Natural killer cell treated with Interleukin-12 subunit alpha and Interleukin-12 subunit beta and Interleukin-15 and Interleukin-18, amount 100 ng/mL, for 72 hours (primary cell): ENCODE results near the gene FBXO3. TPM values are rescaled to one million over a fixed set of nuclear protein-coding genes. Genes with fewer than 3 reads are reported as not detected.

Experiments
- ATAC-seq, 2 donors: fragments of 150-1000 bp; cut with Tn5 transposase in 1 of 2; sonication (Bioruptor Pico), chemical (Tn5 transposase) in 1 of 2; 2 replicates each; pipeline ENCODE4 v1.10.0; 2021
- DNase-seq: peaks from one replicate; pipeline ENCODE4 v3.0.0; 2022; ENCODE audit warnings: low spot score
- H3K27ac Mint-ChIP-seq, 2 donors: 1 replicate in 1 of 2; 2 replicates in 1 of 2; pipeline ENCODE4 v1.8.0; 2022; ENCODE audit warnings: mixed read lengths in 2 of 2, mild to moderate bottlenecking in 1 of 2, moderate library complexity in 1 of 2
- H3K27me3 Mint-ChIP-seq, 2 donors: 1 replicate in 1 of 2; 2 replicates in 1 of 2; pipeline ENCODE4 v1.8.0; 2022; ENCODE audit warnings: mixed read lengths in 2 of 2
- H3K36me3 Mint-ChIP-seq: one replicate; pipeline ENCODE4 v1.8.0; 2022; ENCODE audit warnings: mixed read lengths
- H3K4me1 Mint-ChIP-seq, 2 donors: 1 replicate in 1 of 2; 2 replicates in 1 of 2; pipeline ENCODE4 v1.8.0; 2022; ENCODE audit warnings: low read depth in 2 of 2, mixed read lengths in 2 of 2, mild to moderate bottlenecking in 1 of 2
- H3K4me3 Mint-ChIP-seq: one replicate; pipeline ENCODE4 v1.8.0; 2022; ENCODE audit warnings: mixed read lengths
- H3K9me3 Mint-ChIP-seq: 2 replicates; pipeline ENCODE4 v1.8.0; 2022; ENCODE audit warnings: mixed read lengths
- total RNA-seq, 2 donors: library from RNA; stranded (reverse); gene quantifications; one replicate each; pipeline ENCODE4 v1.2.3, GENCODE V29; 2022

FBXO3 gene
- total RNA-seq, 2 donors from 2014 or later, result 20.8 to 25.1 TPM

DNA sequence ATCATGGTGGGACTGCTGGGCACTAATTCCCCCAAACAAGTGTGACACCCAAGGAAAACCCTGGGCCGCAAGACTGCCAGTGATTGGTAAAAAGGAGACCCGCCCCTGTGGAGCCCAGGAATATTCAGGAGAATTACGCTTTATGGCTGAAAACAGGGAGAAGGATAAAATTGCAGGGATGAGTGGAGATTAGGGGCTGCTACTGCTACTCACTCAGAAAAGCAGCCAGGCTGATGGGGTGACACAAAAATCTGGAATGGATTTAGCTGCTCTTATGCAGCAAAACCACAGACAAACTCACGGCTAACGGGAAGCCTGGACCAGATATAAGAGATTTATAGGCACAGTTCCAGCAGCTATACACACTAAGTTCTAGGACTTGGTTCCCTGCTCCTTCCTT, 4.4 kb upstream of the FBXO3 start:
- ATAC-seq (no peak), DNase-seq (no peak)
- Mint-ChIP-seq H3K9me3 (peaks cover 7% of the 10 kb centered on the region), H3K36me3 (no peaks in the 10 kb centered on the region), H3K4me3 (no peak overlapping the region), H3K27ac (no peak overlapping the region), H3K4me1 (peaks cover 13 to 15% of the 10 kb centered on the region in 2 donors), H3K27me3 (peaks cover 28 to 47% of the 10 kb centered on the region in 2 donors)

DNA sequence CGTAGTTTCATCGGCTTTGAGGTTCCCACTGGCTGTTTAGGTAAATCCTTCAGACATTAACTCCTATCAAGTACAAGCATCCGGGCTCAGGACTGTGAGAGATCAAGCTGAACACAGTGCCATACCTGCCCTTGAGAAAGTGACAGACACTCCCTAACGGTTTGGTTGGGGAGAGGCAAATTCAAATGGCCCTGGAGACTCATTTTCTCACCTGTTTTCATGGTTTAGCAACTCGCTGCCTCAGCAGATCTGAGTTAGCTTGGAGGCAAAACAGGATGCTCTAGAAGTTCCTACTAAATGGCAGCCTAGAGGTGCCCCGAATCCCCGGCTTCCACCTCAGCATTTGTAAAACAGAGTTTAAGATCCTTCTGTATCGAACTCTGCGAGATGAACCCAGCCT, 3.6 kb upstream of the FBXO3 start:
- peaks cover 18 to 23% of the 10 kb centered on the region in 2 donors for H3K4me1 Mint-ChIP-seq

DNA sequence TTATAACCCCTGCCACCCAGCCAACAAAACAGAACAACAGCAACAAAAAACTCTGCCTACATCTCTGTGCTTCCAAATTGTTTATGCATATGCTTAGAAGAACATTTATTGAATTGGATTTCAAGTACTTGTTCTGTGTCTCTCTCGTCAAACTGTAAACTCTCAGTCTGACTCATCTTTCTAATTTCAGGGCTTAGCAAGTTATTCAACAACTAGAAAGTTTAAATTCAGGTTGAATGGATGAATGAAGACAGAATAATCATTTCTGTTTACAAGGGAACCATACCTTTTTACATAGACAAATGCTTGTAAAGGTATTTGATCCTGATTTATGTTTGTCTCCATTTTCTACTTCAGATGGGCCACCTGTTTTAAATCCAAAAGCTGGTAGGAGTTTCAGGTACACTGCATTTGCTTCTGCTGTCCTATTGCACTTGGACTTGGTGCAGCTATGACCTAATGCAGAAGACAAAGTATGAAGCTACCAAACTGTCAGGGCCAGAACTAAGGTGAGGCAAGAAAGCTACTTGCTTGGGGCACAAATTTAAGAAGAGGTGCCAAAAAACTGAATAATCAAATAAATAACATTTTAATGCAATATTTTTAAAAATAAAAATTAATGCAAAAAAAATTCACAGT, 1.6 kb upstream of the FBXO3 start:
- H3K9me3 Mint-ChIP-seq, result no peaks in the 10 kb centered on the region
- H3K27ac Mint-ChIP-seq, result peak overlapping the region in 1 of 2 donors; percentile 71
- peaks cover 16 to 34% of the 10 kb centered on the region in 2 donors for H3K27me3 Mint-ChIP-seq
- H3K36me3 Mint-ChIP-seq, result no peaks in the 10 kb centered on the region
- peaks cover 30 to 36% of the 10 kb centered on the region in 2 donors for H3K4me1 Mint-ChIP-seq
- ATAC-seq, result no peak
- peak overlapping the region; percentile 95 for H3K4me3 Mint-ChIP-seq
- DNase-seq, result no peak

More for the DNA sequence above, 3.6 kb upstream of the FBXO3 start:
- Mint-ChIP-seq H3K4me3 (no peak overlapping the region), H3K36me3 (no peaks in the 10 kb centered on the region), H3K27me3 (peaks cover 27 to 46% of the 10 kb centered on the region in 2 donors), H3K9me3 (peaks cover 7% of the 10 kb centered on the region), H3K27ac (no peak overlapping the region)
- no peak for ATAC-seq
- no peak for DNase-seq

DNA sequence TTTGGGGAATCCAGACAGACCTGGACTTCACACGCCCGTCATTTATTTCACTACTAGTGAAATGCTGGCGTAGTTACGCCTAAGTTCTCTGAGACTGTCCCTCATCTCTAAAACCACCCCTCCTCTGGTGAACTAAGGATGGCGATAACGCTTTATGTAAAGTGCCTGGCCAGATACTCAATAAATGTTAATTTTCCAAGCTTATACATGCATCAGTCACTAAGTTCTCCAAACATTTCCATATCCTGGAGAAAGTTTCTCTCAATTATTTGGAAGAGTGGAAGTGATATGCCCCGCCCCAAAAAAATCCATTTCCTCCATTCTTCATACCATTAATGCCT, 1.1 kb upstream of the FBXO3 start:
- ATAC-seq, result no peak
- Mint-ChIP-seq H3K9me3 (no peaks in the 10 kb centered on the region), H3K4me1 (peaks cover 31 to 37% of the 10 kb centered on the region in 2 donors), H3K27ac (peak overlapping the region in 1 of 2 donors; percentile 71), H3K4me3 (peak overlapping the region; percentile 95), H3K36me3 (no peaks in the 10 kb centered on the region), H3K27me3 (peaks cover 16 to 30% of the 10 kb centered on the region in 2 donors)
- no peak for DNase-seq

DNA sequence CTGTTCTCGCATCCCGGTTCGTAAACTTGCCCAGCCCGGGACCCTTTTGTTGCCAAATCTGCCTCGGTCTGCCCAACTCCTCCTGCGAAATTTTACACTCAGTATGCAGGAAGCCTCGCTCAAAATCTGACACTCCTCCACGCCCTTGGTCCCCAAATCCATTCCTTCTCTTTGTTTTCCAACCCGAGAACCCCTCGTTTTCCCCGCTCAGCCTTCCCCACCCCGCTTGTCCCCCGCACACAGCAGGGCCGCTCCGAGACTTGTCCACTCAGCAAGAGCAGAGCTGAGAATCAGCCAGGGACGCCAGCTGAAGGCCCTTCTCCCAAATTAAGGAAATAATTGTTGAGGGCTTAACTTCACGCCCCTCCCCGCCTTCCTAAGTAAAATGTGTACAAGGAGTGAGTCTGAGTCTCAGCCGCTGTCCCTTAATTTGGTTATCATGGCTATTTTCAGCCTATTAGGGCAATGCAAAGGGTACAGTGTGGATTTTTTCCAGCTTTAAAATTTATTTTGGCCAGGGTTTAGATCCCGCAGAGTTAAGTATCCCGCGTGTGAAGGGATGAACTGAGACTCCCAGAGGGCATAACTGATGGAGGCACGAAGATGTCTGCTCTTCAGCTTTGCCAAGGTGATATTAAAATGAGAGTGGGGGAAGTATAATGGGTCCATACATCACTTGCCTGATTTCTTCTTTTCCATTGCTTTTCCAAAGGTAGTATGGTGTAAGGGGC, 581 bp upstream of the FBXO3 start:
- DNase-seq (no peak), ATAC-seq (no peak)
- H3K27me3 Mint-ChIP-seq, result peaks cover 11 to 24% of the 10 kb centered on the region in 2 donors
- no peaks in the 10 kb centered on the region for H3K9me3 Mint-ChIP-seq
- peak overlapping the region; percentile 71 to 87 for H3K27ac Mint-ChIP-seq
- H3K4me3 Mint-ChIP-seq, result peak overlapping the region; percentile 95
- peaks cover 34 to 42% of the 10 kb centered on the region in 2 donors for H3K4me1 Mint-ChIP-seq
- H3K36me3 Mint-ChIP-seq, result no peaks in the 10 kb centered on the region

DNA sequence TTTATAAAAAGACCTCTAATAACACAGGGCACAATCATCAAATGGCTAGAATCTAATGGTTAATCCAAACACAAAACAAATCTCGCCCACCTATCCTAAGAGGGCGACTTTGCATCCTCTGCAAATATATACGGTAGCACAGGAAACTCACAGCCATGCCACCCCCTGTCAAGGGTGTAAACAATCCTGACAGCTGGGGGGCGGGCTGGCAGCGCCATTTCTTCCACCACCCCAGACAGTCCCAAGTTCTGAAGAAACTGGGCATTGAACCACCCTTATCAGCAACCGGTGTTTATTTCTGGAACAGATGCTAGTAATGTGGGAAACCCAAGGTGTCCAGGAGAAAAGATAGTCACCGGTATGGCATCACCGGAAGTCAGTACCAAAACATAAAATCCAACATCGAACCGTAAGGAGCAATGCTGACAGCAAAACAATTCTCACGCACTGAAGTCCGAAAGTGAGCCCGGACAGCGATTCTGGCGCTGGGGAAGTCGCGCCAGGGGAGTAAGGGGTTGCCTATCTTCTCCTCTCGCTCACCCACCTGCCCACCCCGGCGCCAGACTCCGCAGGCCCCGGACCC, 825 bp downstream of the FBXO3 start:
- peaks cover 34 to 46% of the 10 kb centered on the region in 2 donors for H3K4me1 Mint-ChIP-seq
- peak overlapping the region; percentile 71 to 87 for H3K27ac Mint-ChIP-seq
- no peaks in the 10 kb centered on the region for H3K9me3 Mint-ChIP-seq
- DNase-seq (peak; percentile 63), ATAC-seq (peak in 1 of 2 donors; percentile 43)
- H3K36me3 Mint-ChIP-seq, result peaks cover 6% of the 10 kb centered on the region
- peak overlapping the region; percentile 95 for H3K4me3 Mint-ChIP-seq
- peaks cover 10 to 13% of the 10 kb centered on the region in 2 donors for H3K27me3 Mint-ChIP-seq

DNA sequence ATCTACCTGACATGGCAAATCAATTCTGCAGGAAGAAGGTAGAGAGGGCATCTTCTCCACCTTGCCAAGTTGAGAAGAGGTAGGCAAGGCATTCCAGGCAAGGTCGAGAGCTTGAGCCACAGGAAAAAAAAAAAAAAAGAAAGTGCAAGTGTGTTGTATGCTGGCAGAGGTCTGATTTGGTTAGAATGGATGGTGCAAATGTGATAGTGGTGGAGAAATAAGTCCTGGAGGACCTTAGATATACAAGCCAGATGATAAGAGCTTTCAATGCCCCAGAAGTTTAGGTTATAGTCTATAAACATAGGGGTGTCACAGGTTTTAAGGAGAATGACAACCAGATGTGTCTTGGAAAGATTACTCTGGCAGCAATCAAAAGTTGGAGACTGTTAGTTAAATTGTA, 1.4 kb downstream of the FBXO3 start:
- peaks cover 6% of the 10 kb centered on the region for H3K36me3 Mint-ChIP-seq
- H3K27ac Mint-ChIP-seq, result peak overlapping the region in 1 of 2 donors; percentile 87
- H3K27me3 Mint-ChIP-seq, result peaks cover 10 to 13% of the 10 kb centered on the region in 2 donors
- DNase-seq (no peak), ATAC-seq (no peak)
- H3K9me3 Mint-ChIP-seq, result no peaks in the 10 kb centered on the region
- H3K4me1 Mint-ChIP-seq, result peaks cover 34 to 46% of the 10 kb centered on the region in 2 donors
- H3K4me3 Mint-ChIP-seq, result peak overlapping the region; percentile 95

DNA sequence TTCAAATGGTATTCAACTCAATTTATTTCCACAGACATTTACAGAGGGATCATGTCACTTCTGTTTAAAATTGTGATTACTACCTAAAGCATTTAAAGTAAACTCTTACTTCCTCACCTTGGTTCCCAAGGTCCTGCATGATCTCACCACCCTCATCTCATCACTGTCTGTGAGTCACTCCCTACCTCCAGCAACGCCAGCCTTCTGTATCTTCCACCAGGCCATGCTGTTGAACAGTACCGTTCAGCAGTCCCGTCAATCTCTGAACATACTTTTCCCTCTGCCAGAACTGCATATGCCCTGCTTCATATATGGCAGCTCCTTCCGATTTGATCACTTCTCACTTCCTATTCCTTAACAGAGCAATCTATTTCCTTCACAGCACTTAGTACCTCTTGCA, 2.0 kb downstream of the FBXO3 start:
- H3K27me3 Mint-ChIP-seq, result peaks cover 10 to 13% of the 10 kb centered on the region in 2 donors
- peaks cover 34 to 46% of the 10 kb centered on the region in 2 donors for H3K4me1 Mint-ChIP-seq
- H3K27ac Mint-ChIP-seq, result peak overlapping the region in 1 of 2 donors; percentile 87
- no peak for ATAC-seq
- DNase-seq, result no peak
- H3K9me3 Mint-ChIP-seq, result no peaks in the 10 kb centered on the region
- peaks cover 6% of the 10 kb centered on the region for H3K36me3 Mint-ChIP-seq
- peak overlapping the region; percentile 95 for H3K4me3 Mint-ChIP-seq

DNA sequence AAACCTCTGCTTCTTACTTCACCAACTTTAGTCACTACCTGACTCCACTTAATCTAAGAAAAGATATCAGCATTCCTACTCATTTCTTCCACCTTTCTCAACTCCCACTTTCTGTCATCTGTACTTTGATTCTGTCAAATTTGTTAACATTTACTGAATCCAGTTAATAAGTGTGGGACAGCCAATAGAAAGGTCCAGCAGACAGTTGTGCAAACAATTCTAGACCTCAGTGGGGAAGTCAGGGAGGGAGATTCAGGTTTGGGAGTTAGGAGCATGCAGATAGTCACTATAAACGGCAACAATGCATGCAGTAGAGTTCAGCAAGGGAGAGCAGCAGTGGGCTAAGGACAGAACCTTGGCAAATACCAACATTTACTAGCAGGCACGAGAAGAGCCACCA, 4.1 kb downstream of the FBXO3 start:
- H3K36me3 Mint-ChIP-seq, result peaks cover 6% of the 10 kb centered on the region
- no peak for ATAC-seq
- no peak for DNase-seq

DNA sequence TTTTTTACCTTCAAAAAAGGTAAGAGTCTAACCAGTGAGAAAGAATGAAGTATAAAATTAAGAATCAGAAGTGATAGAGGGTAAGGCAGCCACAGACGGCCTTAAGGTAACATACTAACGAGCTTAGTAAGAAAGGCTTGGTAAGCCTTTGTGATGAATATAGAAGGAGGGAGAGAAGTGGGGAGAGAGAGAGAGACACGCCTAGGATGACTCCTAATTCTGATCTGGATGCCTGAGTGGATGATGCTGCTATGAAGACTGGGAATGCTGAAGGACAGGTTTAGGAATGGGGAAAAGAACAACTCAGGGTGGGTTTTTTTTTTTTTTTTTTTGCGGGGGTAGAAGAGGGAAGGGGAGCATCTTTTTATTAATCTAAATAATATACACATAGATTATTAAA, 4.8 kb downstream of the FBXO3 start:
- H3K27me3 Mint-ChIP-seq, result no peaks in the 10 kb centered on the region
- no peaks in the 10 kb centered on the region for H3K9me3 Mint-ChIP-seq
- ATAC-seq, result no peak
- no peak for DNase-seq
- H3K4me3 Mint-ChIP-seq, result no peak overlapping the region
- H3K36me3 Mint-ChIP-seq, result peaks cover 6% of the 10 kb centered on the region
- peaks cover 22 to 31% of the 10 kb centered on the region in 2 donors for H3K4me1 Mint-ChIP-seq
- H3K27ac Mint-ChIP-seq, result no peak overlapping the region

More for the DNA sequence above, 4.1 kb downstream of the FBXO3 start:
- no peak overlapping the region for H3K4me3 Mint-ChIP-seq
- H3K9me3 Mint-ChIP-seq, result no peaks in the 10 kb centered on the region
- no peak overlapping the region for H3K27ac Mint-ChIP-seq
- H3K27me3 Mint-ChIP-seq, result peaks cover under 1 to 3% of the 10 kb centered on the region in 2 donors
- peaks cover 28 to 37% of the 10 kb centered on the region in 2 donors for H3K4me1 Mint-ChIP-seq

DNA sequence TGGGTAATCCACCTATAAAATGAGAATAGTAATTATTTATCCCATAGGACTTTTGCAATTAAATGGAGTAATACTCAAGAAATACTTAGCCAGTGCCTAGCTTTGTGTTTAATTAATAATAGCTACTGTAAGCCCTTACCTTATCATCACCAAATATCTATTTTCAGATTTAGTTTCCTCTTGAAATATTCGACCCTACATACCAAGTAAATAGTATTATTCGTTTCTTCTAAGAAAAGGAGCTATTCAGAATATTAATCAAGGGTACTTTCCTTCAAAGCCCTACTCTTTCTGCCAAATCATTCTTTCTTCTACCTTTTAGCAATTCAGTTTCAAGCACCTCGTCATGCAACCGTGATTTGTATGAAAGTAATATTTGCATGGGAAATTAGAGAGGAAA, 6.7 kb downstream of the FBXO3 start:
- no peak overlapping the region for H3K4me3 Mint-ChIP-seq
- peaks cover 6% of the 10 kb centered on the region for H3K36me3 Mint-ChIP-seq
- H3K9me3 Mint-ChIP-seq, result no peaks in the 10 kb centered on the region
- H3K4me1 Mint-ChIP-seq, result peaks cover 13 to 21% of the 10 kb centered on the region in 2 donors
- no peak for ATAC-seq
- no peaks in the 10 kb centered on the region for H3K27me3 Mint-ChIP-seq
- no peak for DNase-seq
- H3K27ac Mint-ChIP-seq, result no peak overlapping the region

DNA sequence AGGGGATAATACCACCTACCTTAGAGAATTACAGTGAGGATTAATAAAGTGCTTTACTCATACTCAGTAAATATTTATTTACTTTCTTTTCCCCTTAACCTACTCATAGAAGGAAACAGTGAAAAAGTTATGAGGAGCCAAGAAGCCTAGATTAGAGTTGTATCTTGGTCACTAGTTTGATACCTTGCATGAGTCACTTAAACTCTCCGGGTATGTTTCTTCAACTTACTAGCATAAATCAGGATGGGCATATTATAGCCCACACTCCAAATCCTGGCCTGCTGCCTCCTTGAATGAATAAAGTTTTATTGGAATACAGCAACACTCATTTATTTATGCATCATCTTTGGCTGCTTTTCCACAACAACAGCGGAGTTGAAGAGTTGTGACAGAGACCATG, 8.2 kb downstream of the FBXO3 start:
- H3K4me1 Mint-ChIP-seq, result peaks cover 9 to 10% of the 10 kb centered on the region in 2 donors
- H3K36me3 Mint-ChIP-seq, result peaks cover 11% of the 10 kb centered on the region
- H3K27me3 Mint-ChIP-seq, result no peaks in the 10 kb centered on the region
- DNase-seq (no peak), ATAC-seq (no peak)
- H3K27ac Mint-ChIP-seq, result no peak overlapping the region
- H3K4me3 Mint-ChIP-seq, result no peak overlapping the region
- H3K9me3 Mint-ChIP-seq, result no peaks in the 10 kb centered on the region

DNA sequence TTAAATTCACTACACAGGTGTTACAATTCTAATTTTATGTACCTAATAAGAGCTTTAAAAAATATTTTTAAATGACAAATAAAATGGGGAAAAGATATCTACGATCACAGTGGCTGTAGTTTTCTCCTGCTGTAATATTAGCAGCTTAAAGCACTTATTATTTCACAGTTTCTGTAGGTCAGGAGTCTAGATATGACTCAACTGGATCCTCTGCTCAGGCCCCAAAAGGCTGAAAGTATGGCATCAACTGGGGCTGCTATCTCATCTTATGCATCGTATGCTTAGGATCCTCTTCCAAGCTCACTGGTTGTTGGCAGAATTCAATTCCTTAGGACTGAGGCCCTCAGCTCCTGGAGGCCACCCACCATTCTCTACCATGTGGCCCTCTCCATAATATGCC, 12.8 kb downstream of the FBXO3 start:
- no peak overlapping the region for H3K27ac Mint-ChIP-seq
- peaks cover 15% of the 10 kb centered on the region for H3K36me3 Mint-ChIP-seq
- H3K4me1 Mint-ChIP-seq, result peaks cover 0 to 10% of the 10 kb centered on the region in 2 donors
- no peaks in the 10 kb centered on the region for H3K27me3 Mint-ChIP-seq
- no peak overlapping the region for H3K4me3 Mint-ChIP-seq
- DNase-seq (no peak), ATAC-seq (no peak)
- H3K9me3 Mint-ChIP-seq, result no peaks in the 10 kb centered on the region
